Activated CD8-positive, alpha-beta memory T cell treated with anti-CD3 and anti-CD28 coated beads, Interleukin-2, amount 50 U/mL, for 24 hours (primary cell): ENCODE measurements around the gene NTRK2.
"Not testable (repeated sequence)": the region's sequence is repeated elsewhere in the genome, so short reads cannot be mapped to it uniquely, and the experiment has no call there.

Source experiments
- DNase-seq: peaks from one replicate; pipeline ENCODE4 v3.0.0-alpha.2; 2020; ENCODE audit errors: extremely low read depth

Gene NTRK2

DNA sequence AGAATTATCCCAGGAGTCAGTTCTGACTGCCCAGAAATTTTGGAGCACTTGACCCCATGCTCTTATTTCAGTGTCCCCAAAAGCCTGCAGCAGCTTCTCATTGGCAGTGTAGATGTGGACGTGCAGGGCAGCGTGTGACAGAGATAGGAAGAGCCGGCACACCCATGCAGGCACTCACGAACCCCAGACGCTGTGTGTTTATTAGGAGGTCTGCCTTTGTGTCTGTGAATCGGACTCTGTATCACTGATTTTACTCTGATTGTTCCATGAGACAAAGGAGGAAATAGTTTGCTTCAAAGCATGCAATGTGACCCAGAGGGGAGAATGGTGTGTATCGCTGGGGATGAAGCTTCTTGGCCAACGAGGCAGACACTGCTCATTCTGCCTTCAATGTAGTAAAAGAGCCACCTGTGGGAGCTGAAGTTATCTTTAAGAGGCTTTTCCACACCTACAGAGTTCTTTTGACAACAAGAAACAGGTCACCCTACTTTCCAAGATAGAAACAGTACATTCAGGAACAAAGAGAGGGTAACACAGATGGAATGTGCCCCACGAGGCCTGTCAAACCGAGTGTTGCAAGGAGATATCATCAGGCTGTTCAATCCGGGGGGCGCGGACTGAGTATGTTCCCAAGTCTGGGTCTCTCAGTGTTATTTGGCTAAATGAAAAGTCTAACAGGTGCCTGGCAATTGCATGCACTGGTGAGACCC is 224.0 kb downstream of the NTRK2 start:
- DNase-seq: no peak

DNA sequence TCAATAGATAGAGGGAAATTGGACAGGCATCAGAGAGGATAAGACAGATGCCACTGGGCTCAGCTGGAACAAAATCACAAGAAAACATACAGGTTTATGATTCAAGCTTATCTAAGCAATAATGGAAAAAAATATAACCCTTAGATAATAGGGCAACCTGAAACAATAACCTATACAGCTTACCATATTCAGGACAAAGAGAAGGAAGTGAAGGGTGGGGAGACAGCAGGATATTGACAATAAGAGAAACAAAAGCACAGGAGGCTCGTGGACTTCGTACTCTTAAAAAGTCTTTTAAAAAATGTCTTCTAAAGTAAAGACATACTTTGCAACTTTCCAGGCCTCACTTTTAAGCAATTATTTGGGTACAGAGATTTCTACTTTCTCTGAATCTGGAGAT is 225.3 kb downstream of the NTRK2 start:
- DNase-seq: no peak

DNA sequence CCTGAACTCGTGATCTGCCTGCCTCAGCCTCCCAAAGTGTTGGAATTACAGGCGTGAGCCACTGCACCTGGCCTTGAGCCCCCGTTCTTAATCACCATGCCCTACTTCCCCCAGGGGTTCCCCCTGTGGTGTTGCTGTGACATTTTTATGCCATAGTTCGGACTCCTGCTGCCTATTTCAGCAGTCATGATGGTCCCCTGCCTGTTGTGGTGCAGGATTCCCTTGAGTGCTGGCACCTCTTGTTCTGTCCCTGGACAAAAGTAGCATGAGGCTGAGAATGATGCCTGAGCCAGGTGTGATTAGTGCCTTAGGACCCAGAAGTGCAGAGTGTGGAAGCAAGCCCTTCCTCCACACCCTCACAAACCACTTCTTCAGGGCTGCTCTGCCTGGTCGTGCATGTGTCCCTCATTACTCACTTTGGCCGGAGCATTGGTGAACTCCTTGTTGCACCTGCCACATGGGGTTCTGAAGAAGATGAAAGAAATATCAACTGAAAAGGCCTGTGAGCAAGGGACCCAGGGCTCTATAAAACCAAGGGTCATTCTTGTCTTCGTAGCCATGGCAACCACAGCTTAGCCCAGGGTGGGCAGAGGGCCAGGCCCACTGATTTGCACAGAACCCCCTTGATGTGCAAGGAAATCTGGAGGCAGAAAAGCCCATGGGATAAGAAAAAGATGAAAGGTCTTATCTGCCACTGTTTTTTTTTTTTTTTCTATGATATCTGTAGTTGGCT is 228.0 kb downstream of the NTRK2 start:
- DNase-seq: no peak

DNA sequence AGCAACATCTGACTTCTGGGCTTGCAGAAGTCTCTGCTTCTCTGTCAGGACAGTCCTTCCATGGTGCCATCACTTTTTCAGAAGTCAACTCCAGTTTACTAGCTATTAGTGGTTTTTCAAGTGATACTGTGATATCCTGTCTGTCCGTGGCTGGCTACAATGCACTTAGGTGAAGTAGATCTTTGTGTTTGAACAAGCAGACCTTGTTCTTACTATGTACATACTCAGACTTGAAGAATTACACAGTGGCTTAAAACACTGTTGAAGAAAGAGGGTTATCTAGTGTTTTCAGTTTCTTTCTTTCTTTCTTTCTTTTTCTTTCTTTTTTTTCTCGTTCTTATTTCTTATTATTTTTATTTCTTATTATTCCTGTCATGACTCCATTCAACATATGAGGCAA is 228.7 kb downstream of the NTRK2 start:
- DNase-seq: no peak

DNA sequence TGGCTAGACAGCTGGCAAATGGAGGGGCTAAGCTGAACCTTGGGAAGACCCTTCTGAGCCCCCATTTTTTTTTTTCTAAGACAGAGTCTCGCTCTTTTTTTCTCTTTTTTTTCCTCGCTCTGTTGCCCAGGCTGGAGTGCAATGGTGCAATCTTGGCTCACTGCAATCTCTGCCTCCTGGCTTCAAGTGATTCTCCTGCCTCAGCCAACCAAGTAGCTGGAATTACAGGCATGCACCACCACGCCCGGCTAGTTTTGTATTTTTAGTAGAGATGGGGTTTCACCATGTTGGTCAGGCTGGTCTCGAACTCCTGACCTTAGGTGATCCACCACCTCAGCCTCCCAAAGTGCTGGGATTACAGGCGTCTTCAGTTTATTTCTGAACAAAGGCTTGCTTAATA is 229.1 kb downstream of the NTRK2 start:
- not testable (repeated sequence) for DNase-seq

DNA sequence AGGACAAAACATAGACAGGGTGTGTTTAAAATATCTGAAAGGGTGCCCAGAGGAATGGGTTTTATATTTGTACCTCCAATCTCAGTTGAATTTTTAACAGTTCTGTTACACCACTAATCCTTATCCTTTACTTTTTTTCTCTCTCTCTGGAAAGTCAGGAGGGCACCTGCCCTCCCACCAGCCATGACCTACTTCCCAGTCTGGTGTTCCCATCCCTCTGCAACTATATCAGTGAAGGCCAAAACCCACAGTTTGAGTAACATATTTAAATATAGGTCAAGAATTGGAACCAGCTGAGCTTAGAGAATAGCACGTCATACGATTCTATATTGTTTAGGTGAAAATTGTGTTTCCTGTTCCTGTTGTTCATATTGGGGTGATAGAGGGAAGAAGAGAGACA is 229.8 kb downstream of the NTRK2 start:
- DNase-seq: no peak

DNA sequence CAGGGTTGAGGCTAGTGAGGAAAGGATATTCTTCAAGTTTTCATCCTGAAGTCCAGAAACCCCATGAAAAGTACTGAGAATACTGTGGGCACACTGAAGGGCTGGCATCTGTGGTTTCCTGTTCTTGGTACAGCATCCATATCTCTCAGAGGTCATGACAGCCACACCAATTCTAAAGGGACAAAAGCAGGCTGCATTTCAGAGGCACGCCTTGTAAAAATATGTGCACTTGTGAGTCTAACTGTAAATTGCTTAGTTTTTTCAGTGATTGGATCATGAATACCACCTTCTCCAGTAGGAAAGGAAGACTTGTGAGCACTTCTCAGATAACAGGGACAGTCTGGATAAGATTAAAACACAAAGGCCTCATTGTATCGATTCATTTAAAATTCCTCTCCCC is 230.9 kb downstream of the NTRK2 start:
- no peak for DNase-seq

DNA sequence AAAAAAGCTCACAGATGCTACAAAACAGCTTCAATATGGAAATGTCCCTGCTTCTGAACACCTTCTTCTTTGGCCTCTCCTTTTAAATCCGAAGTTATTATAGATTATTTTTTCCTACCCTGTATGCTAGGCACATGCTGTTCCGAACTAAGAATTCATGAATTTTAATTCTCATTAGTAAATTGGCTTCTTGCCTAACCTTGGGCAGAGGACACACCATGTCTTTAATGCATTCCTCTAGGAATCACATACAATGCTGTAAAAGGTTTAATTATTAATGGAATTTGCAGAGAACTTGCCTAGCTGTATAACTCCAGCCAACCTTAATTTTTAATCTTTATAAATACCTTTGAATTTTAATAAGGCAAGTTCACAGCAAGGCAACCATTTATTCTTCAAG is 234.4 kb downstream of the NTRK2 start:
- no peak for DNase-seq

DNA sequence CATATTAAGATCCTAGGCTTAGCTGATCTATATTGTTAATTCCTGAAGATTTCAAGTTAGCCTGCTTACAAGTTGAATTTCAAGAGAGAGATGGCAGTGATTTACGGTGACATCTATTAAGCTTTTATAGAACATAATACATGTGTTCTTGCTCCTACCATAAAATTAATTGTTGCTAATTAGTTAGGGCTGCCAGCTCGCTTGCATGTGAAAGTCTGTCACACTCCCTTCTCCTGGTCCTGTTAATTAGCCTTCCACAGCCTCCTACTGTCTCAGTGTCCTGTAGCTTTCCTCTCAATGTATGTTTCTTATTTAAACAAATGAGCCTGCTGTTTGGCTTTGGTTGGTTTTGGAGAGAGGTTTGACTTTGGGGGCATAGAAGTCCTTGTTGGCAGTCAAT is 247.2 kb downstream of the NTRK2 start:
- DNase-seq: no peak

DNA sequence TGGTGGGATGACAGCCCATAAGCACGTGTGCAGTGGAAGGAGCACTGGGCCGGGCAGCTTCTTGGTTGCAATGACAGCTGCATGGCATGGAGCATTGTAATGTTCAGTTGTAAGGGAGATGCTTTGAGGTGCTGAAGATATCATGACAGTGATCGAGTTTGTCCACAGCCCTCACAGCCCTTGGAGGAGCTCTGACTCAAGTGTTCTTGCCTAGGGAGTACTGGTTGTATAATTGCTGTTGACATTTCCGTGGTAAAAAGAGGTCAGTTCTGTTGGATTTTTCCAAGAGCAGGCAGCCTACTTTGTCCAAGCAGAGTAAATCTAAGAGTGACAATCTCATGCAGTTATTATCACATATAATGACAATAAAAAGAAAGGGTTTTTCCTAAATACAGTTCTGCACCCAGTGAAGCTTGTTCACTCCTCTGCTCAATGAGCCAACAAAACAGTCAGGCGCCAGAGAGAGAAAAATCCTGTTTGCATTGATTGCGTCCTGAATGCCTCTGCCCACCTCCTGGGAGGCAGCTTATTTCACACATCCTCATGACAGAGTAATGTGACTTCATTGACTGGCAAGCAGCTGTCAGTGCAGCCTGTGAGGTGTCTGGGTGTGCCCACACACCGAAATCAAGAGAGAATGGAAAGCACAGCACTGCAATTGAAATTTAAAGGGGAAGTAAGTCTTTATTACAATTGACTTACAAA is 248.0 kb downstream of the NTRK2 start:
- no peak for DNase-seq

DNA sequence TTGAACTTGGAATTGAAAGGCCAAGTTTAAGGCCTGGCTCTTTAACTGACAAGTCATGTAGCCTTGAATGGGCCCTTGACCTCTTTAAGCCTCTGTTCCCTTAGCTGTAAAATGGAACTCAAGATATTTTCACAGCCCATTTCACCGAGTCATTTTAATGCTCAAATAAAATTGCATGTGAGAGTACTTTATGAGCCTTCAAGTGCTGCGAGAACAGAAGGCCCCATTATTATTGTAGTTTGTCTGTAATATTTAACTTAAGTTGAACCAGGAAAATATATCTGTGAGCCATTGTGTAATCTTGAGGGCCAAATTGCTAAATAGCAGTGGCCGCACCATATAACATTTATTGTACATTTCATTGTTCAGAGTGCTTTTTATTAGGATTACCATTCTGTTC is 249.9 kb downstream of the NTRK2 start:
- DNase-seq: no peak

DNA sequence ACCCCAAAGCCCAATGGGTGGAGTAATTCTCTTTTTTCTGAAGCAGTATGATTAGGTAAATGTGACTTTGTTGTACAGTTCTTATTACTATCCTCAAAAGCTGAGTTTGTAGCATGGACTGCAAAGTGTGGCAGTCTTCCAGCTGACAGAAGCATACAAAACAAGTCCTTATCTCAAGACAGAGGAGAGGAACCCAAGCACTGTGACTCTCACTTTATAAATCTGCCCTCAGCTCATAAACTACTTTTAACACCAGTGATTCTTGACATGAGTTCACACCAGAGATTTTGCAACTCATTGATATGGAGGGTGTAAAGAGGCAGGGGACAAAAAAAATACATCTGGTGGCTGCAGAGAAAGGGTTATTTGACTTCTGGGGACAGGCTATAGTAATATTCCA is 251.6 kb downstream of the NTRK2 start:
- DNase-seq: no peak

DNA sequence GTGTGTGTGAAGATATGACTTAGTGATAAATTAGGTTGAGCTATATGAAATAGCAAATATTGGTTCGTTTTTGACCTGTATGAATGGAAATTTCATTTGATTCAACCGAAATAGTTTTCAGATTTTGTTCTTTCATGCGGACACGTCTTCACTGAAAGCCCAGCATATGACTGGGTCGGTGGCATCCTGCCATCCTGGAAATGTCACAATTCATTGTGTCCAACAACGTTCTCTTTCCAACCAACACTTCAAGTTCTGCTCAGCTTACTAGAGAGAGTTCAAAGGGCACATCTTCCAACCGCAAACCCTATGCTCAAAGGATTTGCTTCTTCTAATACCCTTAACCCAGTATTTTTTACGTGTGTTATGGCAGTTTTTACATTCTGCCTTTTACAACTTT is 252.5 kb downstream of the NTRK2 start:
- DNase-seq: no peak

DNA sequence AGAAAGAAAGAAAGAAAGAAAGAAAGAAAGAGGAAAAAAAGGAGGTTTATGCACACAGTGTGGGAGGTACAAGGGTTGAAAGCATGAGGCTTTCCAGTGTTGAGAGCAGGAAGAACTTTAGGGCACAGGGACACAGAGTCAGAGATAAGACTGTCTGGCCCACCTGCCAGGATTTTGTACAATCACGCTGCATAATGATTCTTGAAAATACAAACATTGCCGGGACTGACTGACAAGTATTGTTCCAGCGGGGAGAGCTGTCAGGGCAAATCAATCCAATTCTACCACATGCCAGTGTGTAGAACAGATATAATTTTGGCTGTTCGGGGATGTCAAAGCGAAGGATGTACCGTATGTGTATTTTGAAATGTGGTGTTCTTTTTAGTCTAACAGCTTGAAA is 254.7 kb downstream of the NTRK2 start:
- DNase-seq: no peak

DNA sequence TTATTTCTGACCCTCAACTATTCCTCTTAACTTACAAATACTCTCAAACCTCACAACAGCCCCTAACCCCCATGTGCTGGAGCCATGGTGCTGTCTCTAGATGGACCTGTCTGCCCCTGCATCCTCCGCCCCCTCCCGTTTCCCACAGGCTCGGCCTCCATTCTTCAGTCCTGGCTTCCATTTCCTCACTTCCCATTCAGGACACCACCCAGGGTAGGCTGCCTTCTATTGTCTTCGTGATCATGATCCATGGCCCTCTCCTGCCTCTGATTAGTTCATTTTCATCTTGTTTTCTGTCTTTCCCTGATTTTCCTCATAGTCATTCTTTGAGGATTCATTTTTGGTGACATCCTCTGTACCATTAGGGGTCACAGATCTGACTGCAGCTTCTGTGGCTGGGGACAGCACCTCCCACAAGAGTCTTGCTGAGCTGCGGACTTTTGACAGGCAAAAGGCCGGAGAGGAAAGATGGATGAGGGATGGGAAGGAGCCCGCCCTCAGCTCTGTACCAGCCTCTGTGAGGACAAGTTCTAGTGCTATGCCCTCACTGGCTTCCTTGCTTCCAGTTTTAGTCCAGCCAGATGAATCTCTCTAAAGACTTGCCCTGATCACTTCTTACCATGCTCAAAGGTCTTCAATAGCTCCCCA is 255.8 kb downstream of the NTRK2 start:
- DNase-seq: no peak

DNA sequence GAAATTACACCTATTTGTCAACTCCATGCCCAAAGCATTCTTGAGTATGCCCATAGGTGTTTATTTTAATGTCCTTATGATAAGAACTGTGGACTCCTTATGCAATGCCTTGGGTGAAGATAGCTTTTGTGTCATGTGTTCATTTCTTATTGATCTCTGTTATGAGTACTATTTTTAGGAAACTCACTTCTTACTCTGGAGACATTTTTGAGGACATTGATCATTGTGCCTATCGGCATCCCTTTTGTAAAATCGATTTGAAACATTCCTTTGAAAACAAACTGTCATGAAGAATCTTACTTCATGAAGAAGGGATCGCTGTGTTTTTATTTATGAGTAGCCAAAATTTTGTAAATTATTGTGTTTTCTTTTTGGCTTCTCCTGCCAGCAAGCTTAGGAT is 257.3 kb downstream of the NTRK2 start:
- no peak for DNase-seq

DNA sequence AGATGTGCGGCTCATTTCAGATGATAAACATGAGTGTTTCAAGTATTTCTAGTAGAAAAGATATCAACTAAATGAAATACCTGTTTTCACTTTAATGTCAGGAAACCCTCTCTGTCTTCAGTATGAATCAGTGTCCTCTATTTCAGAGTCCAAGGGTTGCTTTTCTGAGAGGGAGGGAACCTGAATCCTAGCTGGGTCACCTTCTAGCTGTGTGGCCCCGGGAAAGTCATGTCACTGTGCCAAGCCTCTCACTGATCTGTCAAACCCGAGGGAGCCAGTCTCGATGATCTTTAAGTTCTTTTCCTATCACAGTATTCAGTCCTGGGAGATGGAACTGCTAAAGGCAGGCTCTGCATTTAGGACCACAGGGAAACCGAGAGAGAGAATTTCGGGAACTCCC is 258.9 kb downstream of the NTRK2 start:
- DNase-seq: no peak

DNA sequence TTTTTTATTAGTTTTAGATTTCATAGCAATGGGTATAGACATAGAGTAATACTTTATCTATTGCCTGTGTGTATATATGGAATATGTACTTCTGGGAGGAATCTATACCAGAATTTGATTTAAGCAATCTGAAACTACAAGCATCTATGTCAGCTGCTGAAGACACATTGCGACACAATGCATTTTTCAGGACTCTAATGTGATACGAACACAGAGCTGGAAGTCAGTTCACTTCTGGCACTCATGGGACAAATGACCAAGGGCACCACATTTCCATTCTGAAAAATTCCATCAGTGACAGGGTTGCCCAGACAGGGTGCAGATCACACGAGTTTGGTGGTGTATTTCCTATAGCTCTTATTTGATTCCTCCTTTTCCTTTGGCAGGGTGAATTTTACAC is 259.5 kb downstream of the NTRK2 start:
- no peak for DNase-seq

DNA sequence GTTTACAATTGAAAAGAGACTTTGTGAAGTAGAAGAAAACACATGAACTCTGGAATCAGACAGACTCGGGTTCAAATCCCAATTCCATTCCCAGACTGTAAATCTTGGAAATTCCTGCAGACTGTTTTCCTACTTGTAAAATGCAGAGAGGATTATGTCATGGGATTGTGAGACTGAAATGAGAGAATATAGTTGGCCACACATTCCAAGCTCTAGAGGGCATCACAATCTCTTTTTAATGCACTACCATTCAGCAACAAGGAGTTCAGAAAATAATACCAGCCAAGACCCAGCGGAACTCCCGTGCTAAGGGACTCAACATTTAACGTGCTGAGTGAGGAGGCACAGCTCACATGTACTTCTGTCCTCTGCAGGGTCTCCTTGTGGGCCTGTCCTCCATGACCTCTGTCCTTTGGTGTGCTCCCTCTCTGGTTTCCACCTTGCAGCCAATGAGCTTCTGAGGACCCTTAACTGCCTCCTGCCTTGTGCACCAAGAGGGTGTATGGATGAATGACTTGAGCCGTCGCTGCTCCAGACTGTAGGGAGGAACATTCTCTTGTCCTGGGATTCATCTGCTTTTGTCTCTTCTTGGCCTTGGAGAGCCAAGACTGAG is 263.5 kb downstream of the NTRK2 start:
- DNase-seq: no peak

DNA sequence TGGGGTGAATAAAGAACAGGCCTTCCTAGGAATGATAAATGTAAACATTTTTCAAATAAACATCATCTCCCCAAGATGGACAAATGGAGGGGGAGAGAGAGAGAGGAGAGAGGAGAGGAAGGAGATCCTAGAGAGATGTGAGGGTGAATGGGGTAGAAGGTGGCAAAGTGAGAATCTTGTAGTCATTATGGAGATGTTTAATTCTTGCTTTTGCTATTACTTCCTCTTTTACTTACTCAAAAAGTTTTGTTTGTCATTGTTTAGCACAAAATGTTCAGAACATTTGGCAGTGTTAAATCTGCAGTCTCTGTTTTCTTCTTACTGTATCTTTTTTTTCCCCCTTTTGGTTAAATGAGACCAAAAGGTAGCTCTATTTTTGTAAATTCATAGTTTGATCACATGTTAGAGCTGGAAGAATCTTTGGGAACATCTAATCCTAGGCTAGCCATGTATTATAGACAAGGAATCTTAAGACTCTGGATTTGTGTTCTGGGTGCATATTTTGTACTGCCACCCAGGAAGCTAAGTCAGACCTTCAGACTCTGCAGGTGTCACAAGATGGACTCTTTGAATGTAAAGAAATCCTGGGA is 266.1 kb downstream of the NTRK2 start:
- DNase-seq: no peak

DNA sequence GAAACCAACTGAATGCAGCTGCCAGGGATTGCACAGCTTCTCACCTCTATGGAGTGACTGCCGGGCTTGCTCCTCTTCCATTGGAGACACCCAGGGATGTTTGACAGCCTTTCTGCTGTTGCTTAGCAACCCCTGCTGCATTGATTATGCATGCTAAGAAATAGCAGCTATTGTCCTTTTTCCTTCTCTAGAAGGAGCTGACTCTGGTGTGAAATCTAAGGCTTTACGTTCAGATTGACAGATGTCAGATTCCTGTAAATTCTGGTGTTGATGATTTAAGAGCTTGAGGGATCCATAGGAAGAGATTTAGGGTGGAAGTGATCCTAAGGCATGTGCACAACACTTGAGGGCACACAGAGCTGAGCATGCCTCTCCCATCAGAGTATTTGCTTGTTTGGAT is 267.7 kb downstream of the NTRK2 start:
- no peak for DNase-seq

DNA sequence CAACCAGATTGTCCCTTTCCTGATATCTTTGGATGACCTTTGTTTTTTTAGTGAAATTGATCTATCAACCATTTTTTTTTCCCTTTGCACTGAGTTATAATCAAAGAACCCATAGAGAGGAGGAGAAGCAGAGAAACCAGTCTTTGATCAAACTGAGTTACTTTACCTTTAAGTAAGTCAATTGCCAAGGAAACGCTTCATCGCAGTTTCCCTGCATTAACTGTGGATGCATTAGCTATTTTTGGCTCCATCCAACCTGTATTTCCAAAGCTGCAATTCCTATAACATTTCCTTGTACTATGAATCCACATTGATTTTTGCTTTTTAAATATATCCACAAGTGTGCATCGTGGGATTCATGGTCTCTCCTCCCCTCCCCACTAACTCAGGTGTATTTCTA is 268.1 kb downstream of the NTRK2 start:
- DNase-seq: no peak
